Panc1 (cell line): ENCODE data around the gene CSNK1G2.

ENCODE experiments used
- CTCF ChIP-seq: fragments of 450-650 bp; IDR thresholded peaks from 2 replicates; pipeline ENCODE4 v1.5.1; 2017; ENCODE audit warnings: mild to moderate bottlenecking
- POLR2AphosphoS5 ChIP-seq: IDR thresholded peaks from 2 replicates; pipeline ENCODE4 v1.6.1; 2012; ENCODE audit warnings: mild to moderate bottlenecking, low read depth, low read length, moderate library complexity
- REST ChIP-seq, 2 experiments: IDR thresholded peaks; 2 replicates each; pipeline ENCODE4 v1.6.1; 2011 to 2012; ENCODE audit warnings: low read depth in 2 of 2, control low read depth in 1 of 2, low read length in 1 of 2, mild to moderate bottlenecking in 1 of 2, moderate library complexity in 1 of 2; ENCODE audit not compliant: insufficient read depth in 1 of 2
- SIN3A ChIP-seq: IDR thresholded peaks from 2 replicates; pipeline ENCODE4 v1.6.1; 2012; ENCODE audit warnings: low read depth, mild to moderate bottlenecking, low read length, moderate library complexity, borderline replicate concordance; ENCODE audit not compliant: insufficient read depth

- TF ChIP-seq CTCF (no peak), POLR2AphosphoS5 (no peak), REST (IDR thresholded peaks at IDR 0.05; ENCODE audit: insufficient read depth in 1 of 2, low read depth in 2 of 2, low read length in 1 of 2) (no peak), SIN3A (no peak)
Observed at GRCh38 chr19:1985588-1986356, 44.8 kb downstream of the CSNK1G2 start.
